GM12878 (cell line): ENCODE measurements around the gene TMEM184C.

ENCODE experiments used
- DPF2 ChIP-seq: fragments of 450-650 bp; IDR thresholded peaks from 2 replicates; pipeline ENCODE4 v1.6.1; 2017; ENCODE audit warnings: mild to moderate bottlenecking
- GABPA ChIP-seq: IDR thresholded peaks from 2 replicates; pipeline ENCODE4 v1.6.1; 2014; ENCODE audit warnings: antibody characterized with exemption, low read depth, mild to moderate bottlenecking, inconsistent platforms
- HDAC6 ChIP-seq: fragments of 200-600 bp; sonication (generic); IDR thresholded peaks from one replicate; pipeline ENCODE4 v1.8.0; 2017; ENCODE audit warnings: antibody characterized with exemption; ENCODE audit not compliant: unreplicated experiment
- TF ChIP-seq, protein P1 (sequence below), 3 experiments: IDR thresholded peaks in 2 of 3; conservative IDR thresholded peaks in 1 of 3; 2 replicates each; pipeline ENCODE4 v1.5.1; 2011; ENCODE audit warnings: low read depth in 3 of 3, low read length in 3 of 3, mild to moderate bottlenecking in 3 of 3, control low read depth in 2 of 3, moderate library complexity in 2 of 3, inconsistent platforms in 1 of 3, mixed read lengths in 1 of 3; ENCODE audit not compliant: control insufficient read depth in 2 of 3, insufficient read depth in 1 of 3; ENCODE audit errors: extremely low read depth in 1 of 3

- TF ChIP-seq DPF2 = no peak
- TF ChIP-seq GABPA = no peak
- TF ChIP-seq, protein P1, sequence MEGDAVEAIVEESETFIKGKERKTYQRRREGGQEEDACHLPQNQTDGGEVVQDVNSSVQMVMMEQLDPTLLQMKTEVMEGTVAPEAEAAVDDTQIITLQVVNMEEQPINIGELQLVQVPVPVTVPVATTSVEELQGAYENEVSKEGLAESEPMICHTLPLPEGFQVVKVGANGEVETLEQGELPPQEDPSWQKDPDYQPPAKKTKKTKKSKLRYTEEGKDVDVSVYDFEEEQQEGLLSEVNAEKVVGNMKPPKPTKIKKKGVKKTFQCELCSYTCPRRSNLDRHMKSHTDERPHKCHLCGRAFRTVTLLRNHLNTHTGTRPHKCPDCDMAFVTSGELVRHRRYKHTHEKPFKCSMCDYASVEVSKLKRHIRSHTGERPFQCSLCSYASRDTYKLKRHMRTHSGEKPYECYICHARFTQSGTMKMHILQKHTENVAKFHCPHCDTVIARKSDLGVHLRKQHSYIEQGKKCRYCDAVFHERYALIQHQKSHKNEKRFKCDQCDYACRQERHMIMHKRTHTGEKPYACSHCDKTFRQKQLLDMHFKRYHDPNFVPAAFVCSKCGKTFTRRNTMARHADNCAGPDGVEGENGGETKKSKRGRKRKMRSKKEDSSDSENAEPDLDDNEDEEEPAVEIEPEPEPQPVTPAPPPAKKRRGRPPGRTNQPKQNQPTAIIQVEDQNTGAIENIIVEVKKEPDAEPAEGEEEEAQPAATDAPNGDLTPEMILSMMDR (IDR thresholded peaks at IDR 0.05 in 2 of 3, conservative IDR thresholded peaks at IDR 0.05 in 1 of 3; ENCODE audit: control insufficient read depth in 2 of 3, extremely low read depth in 1 of 3, insufficient read depth in 1 of 3, low read depth in 3 of 3, low read length in 3 of 3) = no peak
- no peak for TF ChIP-seq HDAC6
Observed at GRCh38 chr4:147644471-147644870, 27.3 kb downstream of the TMEM184C start.
